ENCODE results near the gene ZNF668. TPM values are rescaled to one million over a fixed set of nuclear protein-coding genes. Genes with fewer than 3 reads are reported as not detected.

ZNF668 gene
- total RNA-seq, 1 experiment from 2014 or later = 16.8 TPM

- H3K36me3 ChIP-seq (ENCODE audit: control insufficient read depth in 1 of 2, insufficient read depth in 2 of 2, low read length in 2 of 2) = peaks cover 0 to 3% of the 10 kb centered on the region in 2 experiments; a peak in 1 of 4 replicates
- H3K27me3 ChIP-seq (ENCODE audit: insufficient read depth, low read length) = no peaks in the 10 kb centered on the region
- TF ChIP-seq CTCF (IDR thresholded peaks at IDR 0.05 in 2 of 3, conservative IDR thresholded peaks at IDR 0.05 in 1 of 3; ENCODE audit: borderline replicate concordance in 1 of 3, insufficient read depth in 1 of 3, low read depth in 2 of 3, low read length in 2 of 3) (no peak), POLR2AphosphoS5 (IDR thresholded peaks at IDR 0.05; ENCODE audit: low read depth, low read length) (peak; percentile 57; the same call in 1 of the 2 replicates), ZFX (IDR thresholded peaks at IDR 0.05) (peak; percentile 30; the same call in 1 of the 2 replicates), YY1 (IDR thresholded peaks at IDR 0.05; ENCODE audit: extremely low read depth, insufficient replicate concordance, low read depth, low read length) (no peak)
- TF ChIP-seq, protein P1, sequence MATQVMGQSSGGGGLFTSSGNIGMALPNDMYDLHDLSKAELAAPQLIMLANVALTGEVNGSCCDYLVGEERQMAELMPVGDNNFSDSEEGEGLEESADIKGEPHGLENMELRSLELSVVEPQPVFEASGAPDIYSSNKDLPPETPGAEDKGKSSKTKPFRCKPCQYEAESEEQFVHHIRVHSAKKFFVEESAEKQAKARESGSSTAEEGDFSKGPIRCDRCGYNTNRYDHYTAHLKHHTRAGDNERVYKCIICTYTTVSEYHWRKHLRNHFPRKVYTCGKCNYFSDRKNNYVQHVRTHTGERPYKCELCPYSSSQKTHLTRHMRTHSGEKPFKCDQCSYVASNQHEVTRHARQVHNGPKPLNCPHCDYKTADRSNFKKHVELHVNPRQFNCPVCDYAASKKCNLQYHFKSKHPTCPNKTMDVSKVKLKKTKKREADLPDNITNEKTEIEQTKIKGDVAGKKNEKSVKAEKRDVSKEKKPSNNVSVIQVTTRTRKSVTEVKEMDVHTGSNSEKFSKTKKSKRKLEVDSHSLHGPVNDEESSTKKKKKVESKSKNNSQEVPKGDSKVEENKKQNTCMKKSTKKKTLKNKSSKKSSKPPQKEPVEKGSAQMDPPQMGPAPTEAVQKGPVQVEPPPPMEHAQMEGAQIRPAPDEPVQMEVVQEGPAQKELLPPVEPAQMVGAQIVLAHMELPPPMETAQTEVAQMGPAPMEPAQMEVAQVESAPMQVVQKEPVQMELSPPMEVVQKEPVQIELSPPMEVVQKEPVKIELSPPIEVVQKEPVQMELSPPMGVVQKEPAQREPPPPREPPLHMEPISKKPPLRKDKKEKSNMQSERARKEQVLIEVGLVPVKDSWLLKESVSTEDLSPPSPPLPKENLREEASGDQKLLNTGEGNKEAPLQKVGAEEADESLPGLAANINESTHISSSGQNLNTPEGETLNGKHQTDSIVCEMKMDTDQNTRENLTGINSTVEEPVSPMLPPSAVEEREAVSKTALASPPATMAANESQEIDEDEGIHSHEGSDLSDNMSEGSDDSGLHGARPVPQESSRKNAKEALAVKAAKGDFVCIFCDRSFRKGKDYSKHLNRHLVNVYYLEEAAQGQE (IDR thresholded peaks at IDR 0.05; ENCODE audit: low read depth) = no peak
- H3K4me2 ChIP-seq (ENCODE audit: low read length) = peak overlapping the region; percentile 90
- peak overlapping the region; percentile 84 to 98 for H3K4me3 ChIP-seq (replicated peaks in 1 of 2; ENCODE audit: low read depth in 1 of 2, low read length in 2 of 2)
- peak overlapping the region; percentile 75 for H3K9ac ChIP-seq (ENCODE audit: low read length)
- peaks cover 10% of the 10 kb centered on the region; the same call in 1 of the 2 replicates for H3K79me2 ChIP-seq (ENCODE audit: insufficient read depth, low read length)
- ChIA-PET RAD21 (ENCODE audit: low non-redundant PET in 1 of 2, low total read pairs in 2 of 2, uncharacterized antibody in 2 of 2, unreplicated experiment in 2 of 2) (interaction anchor here in 1 of 2 experiments (0.7 kb wide), 2 partner anchors 293 to 409 kb away, joined by 3 to 8 read pairs; no protein-coding TSS in a partner anchor), POLR2A (interaction anchor here (0.6 to 1.6 kb wide), 4 partner anchors 37 to 352 kb away, joined by 3 to 5 read pairs (median 4); partner anchors contain the start of genes KAT8, ZNF646 and ZNF668), CTCF (interaction anchor here (1.0 kb wide), 1 partner anchor 49 kb away, joined by 4 read pairs; the partner anchor contains the start of gene HSD3B7)
- TSS peak; percentile 81 for BruUV-seq (replicated peaks)
- DNase-seq (ENCODE audit: low read depth, low spot score) (peak; percentile 43), ATAC-seq (peak; percentile 81)
- peak overlapping the region; percentile 69 for H3K27ac ChIP-seq (ENCODE audit: low read depth, low read length)
- no peaks in the 10 kb centered on the region for H3K9me2 ChIP-seq (ENCODE audit: insufficient read depth)
- H2AFZ ChIP-seq (ENCODE audit: low read depth, low read length, poor library complexity, severe bottlenecking) = no peak overlapping the region
- H3K4me1 ChIP-seq (ENCODE audit: control insufficient read depth in 1 of 2, insufficient read depth in 2 of 2, low read length in 2 of 2) = peaks cover 5 to 15% of the 10 kb centered on the region in 2 experiments
- H4K20me1 ChIP-seq (ENCODE audit: insufficient read depth) = no peaks in the 10 kb centered on the region
- intact Hi-C loops (cut with micrococcal nuclease) = loop anchor here (2.0 kb wide), 1 partner anchor 39 kb away; no protein-coding TSS in a partner anchor
- no peaks in the 10 kb centered on the region for H3K9me3 ChIP-seq (ENCODE audit: control insufficient read depth in 1 of 2, insufficient read depth in 1 of 2, low read depth in 1 of 2, low read length in 2 of 2)
Measured at GRCh38 chr16:31033709-31034492, 40.1 kb downstream of the ZNF668 start.
